Thyroid gland (tissue), 4 donors: Measurements from ENCODE around the gene PARD3.

Experiments
- CTCF ChIP-seq, 6 experiments: fragments of 200-600 bp in 3 of 6; fragments of 450-650 bp in 3 of 6; sonication (generic) in 3 of 6; IDR thresholded peaks; one replicate each; pipeline ENCODE4 v1.5.1; 2016 to 2019; ENCODE audit warnings: antibody characterized with exemption in 6 of 6, mild to moderate bottlenecking in 2 of 6, inconsistent platforms in 1 of 6, moderate library complexity in 1 of 6
- POLR2A ChIP-seq, 2 donors: fragments of 450-650 bp; IDR thresholded peaks; one replicate each; pipeline ENCODE4 v1.6.1; 2017; ENCODE audit warnings: antibody characterized with exemption in 2 of 2, mild to moderate bottlenecking in 2 of 2, moderate library complexity in 1 of 2

- TF ChIP-seq POLR2A (IDR thresholded peaks at IDR 0.05) (no peak), CTCF (IDR thresholded peaks at IDR 0.05) (no peak)
Measured at GRCh38 chr10:34434119-34434594, 380.9 kb downstream of the PARD3 start.
